Activated CD8-positive, alpha-beta memory T cell treated with anti-CD3 and anti-CD28 coated beads, Interleukin-2, amount 50 U/mL, for 24 hours (primary cell): Measurements from ENCODE around the gene PCGF3.
"Not testable (repeated sequence)": the region's sequence is repeated elsewhere in the genome, so short reads cannot be mapped to it uniquely, and the experiment has no call there.

Source experiments
- DNase-seq: peaks from one replicate; pipeline ENCODE4 v3.0.0-alpha.2; 2020; ENCODE audit errors: extremely low read depth

PCGF3 gene

DNA sequence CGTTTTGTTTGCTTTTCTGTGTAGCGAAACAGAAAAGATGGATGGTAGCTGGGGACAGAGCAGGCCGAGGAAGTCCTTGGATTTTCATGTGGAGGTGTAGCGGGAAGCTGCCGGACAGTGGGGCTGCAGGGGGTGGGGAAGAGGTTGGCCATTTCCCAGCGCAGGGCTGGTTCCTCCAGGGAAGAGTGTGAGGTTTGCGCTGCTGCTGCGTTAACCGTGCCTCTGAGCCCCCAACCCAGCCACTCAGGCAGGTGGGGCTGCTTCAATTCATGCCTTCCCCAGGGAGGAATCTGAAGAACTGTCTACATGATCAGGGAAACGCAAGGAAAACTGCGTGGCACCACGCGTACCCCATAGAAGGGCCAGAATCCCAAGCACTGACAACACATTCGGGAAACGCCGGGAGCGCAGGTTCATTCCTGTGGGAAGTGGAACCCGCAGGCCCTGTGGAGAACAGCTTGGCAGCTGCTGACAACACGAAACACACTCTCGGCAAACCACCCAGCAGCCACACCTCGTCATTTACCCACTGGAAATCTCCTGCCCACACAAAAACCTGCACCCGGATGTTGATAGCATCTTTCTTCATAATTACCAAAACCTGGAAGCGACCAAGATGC, 57.7 kb downstream of the PCGF3 start:
- no peak for DNase-seq

GRCh38 chr4:763922-764321, 58.3 kb downstream of the PCGF3 start:
- DNase-seq: no peak

- no peak for DNase-seq
These were observed 59.0 kb downstream of the PCGF3 start for GRCh38 chr4:764405-765169.

DNA sequence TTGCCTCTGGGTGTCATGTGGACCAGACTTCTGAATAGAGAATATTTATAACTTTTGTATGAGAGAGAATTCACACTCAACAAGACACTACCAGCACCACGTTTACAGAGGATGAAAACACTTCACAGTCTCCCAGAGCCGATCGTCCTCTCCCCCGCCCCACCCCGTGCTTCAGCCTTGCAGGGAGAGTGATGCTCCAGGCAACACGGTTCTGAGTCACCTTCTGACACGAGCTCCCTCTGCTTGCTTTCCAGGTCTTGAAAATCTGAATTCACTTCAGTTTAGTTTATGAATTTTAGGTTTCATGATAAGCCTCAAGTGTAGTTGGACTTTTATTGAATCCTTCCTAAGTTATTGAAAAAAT, 60.5 kb downstream of the PCGF3 start:
- no peak for DNase-seq

DNA sequence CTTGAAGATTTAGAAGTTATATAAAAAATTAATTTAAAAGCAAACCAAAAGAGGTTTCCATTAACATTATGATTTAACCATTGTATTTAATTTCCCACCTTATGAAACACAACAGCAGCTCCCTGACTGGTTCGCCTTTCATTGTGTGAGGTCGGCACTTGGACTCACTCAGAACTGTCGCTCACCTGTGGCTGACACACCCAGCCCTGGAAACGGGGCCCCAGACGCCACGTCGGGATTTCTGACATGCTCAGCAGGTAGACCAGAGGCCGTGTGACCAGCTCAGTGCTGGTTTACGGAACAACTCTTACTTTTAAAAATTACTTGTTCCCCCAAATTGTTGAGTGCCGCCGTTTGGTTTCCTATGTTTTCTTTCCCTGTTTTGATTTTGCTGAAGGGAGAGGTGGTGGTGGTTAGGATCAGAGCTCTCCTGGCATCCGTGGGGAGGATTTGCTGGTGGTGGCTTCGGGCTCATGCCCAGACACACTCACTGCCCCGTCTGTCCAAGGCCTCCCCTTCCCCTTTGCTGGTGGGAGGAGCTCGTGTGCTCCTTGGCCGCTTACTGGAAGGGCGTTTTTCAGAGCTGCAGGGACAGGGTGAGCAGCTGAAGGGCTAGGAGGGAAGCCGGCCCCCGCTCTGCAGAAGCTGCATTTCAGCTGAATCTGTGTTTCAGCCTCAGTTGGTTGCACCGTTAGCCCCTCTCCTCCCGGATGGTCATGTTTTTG, 61.1 kb downstream of the PCGF3 start:
- no peak for DNase-seq

DNA sequence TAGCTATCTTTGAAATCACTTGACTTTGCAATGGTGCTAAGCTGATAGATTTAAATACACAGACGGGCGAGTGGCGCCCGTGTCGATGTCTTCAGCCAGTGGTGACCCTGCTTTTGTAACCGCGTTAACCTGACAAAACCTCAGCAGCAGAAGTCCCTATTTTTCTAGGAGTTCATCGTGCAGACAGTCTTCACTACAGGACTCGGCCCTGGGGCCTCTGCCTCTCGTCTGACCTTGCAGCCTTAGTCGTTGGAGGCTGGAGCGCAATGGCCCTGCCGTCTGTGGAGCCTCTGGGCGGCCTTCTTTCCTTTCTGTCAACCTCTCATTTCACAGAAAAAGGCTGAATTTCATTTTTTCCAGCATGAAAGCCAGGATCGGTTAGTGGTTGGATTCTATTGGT, 62.4 kb downstream of the PCGF3 start:
- DNase-seq: no peak

DNA sequence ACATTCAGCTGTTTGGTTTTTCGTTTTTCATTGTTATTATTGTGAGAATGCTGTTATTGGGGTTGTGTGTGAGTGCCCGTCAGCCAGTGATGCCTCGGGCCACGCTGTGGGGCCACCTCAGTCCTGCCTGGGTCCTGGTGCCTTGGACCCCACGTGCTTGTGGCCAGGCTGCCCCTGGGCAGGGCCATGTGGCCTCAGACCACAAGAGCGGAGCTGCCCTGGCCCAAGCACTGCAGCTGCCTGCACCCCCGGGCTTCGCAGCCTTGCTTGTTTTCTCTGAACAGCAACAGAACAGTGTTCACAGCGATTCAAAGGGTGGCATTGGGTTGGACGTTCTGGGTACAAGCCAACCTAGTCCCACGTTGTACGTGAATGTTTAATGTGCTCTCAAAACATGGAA, 63.4 kb downstream of the PCGF3 start:
- DNase-seq: no peak

GRCh38 chr4:769511-769910, 63.9 kb downstream of the PCGF3 start:
- DNase-seq: no peak

GRCh38 chr4:770022-770421, 64.4 kb downstream of the PCGF3 start:
- DNase-seq: no peak

GRCh38 chr4:771464-771863, 65.8 kb downstream of the PCGF3 start:
- no peak for DNase-seq

GRCh38 chr4:772118-772517, 66.5 kb downstream of the PCGF3 start:
- DNase-seq: no peak

GRCh38 chr4:772776-773175, 67.1 kb downstream of the PCGF3 start:
- no peak for DNase-seq

- DNase-seq: no peak
These were observed 67.6 kb downstream of the PCGF3 start for GRCh38 chr4:773214-773613.

DNA sequence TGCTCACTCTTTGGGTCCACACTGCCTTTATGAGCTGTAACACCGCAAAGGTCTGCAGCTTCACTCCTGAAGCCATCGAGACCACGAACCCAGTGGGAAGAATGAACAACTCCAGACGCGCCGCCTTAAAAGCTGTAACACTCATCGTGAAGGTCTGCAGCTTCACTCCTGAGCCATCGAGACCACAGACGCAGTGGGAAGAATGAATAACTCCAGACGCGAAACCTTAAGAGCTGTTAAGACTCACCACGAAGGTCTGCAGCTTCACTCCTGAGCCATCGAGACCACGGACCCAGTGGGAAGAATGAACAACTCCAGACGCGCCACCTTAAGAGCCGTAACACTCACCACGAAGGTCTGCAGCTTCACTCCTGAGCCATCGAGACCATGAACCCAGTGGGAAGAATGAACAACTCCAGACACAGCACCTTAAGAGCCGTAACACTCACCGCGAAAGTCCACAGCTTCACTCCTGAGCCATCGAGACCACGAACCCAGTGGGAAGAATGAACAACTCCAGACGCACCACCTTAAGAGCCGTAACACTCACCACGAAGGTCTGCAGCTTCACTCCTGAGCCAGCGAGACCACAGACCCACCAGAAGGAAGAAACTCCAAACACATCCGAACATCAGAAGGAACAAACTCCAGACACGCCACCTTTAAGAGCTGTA, 68.9 kb downstream of the PCGF3 start:
- not testable (repeated sequence) for DNase-seq

DNA sequence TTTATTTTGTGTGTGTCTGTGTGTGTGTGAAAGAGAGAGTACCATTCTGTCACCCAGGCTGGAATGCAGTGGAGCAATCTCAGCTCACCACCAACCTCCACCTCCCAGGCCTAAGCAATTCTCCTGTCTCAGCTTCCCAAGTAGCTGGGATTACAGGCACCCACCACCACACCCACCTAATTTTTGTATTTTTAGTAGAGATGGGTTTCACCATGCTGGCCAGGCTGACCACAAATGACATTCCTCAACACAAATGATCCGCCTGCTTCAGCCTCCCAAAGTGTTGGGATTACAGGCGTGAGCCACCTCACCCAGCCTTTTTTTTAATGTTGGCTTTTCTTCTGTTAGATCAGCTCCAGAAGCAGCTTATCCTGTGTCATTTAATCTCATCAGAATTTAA, 69.9 kb downstream of the PCGF3 start:
- not testable (repeated sequence) for DNase-seq

DNA sequence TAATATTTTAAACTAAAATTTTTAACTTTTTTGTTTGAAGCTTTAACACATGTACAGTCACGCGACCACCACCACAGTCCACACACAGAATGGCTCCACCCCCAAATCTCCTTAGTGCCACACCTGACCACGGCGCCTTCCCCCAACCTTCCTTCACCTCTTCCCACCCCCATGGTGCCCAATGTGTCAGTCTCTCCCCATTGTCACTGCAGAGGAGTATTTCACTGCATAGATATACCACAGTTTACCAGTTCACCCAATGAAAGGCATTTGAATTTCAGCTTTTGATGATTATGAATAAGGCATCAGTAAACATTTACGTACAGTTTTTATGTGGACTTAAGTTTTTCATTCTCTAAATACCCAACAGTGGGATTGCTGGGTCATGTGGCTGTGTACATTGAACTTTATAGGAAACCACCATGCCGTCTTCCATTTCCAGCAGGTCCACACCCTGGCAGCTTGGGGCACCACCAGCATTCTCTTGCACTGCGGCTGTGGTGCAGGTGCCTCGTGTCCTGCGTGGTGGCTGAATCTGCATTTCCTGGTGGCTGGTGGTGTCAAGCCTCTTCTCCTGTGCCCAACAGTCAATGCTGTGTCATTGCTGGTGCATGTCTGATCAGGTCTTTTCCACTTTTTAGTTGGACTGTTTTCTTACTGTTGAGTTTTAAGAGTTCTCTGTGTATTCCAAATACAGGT, 71.3 kb downstream of the PCGF3 start:
- no peak for DNase-seq

- no peak for DNase-seq
These were observed 72.1 kb downstream of the PCGF3 start for GRCh38 chr4:777520-778262.

DNA sequence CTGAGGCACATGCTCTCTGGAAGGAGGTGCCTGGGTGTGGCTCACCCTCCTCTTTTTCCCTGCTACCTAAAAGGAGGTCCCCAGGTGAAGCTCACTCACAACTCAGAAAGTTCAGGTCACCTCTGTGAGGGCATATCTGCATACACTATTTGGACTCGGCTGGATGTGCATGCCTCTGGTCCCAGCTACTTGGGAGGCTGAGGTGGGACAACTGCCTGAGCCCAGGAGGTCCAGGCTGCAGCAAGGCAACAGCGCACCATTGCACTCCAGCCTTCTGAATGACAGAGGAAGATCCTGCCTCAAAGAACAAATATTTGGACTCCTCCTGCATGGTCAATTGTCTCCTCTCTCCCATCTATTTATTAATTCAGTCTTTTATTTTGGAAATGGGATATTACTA, 73.9 kb downstream of the PCGF3 start:
- no peak for DNase-seq

DNA sequence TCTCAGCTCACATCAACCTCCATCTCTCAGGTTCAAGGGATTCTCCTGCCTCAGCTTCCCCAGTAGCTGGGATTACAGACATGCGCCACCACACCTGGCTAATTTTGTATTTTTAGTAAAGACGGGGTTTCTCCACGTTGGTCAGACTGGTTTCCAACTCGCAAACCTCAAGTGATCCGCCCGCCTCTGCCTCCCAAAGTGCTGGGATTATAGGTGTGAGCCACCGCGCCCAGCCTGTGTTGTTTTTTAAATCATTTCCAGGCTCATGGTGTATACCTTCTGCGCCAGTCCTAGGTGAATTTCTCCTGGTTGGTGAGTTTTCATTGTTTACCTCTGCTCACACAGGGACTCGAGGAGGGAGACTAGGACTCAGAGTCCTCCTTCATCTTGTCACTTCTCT, 74.6 kb downstream of the PCGF3 start:
- DNase-seq: not testable (repeated sequence)

DNA sequence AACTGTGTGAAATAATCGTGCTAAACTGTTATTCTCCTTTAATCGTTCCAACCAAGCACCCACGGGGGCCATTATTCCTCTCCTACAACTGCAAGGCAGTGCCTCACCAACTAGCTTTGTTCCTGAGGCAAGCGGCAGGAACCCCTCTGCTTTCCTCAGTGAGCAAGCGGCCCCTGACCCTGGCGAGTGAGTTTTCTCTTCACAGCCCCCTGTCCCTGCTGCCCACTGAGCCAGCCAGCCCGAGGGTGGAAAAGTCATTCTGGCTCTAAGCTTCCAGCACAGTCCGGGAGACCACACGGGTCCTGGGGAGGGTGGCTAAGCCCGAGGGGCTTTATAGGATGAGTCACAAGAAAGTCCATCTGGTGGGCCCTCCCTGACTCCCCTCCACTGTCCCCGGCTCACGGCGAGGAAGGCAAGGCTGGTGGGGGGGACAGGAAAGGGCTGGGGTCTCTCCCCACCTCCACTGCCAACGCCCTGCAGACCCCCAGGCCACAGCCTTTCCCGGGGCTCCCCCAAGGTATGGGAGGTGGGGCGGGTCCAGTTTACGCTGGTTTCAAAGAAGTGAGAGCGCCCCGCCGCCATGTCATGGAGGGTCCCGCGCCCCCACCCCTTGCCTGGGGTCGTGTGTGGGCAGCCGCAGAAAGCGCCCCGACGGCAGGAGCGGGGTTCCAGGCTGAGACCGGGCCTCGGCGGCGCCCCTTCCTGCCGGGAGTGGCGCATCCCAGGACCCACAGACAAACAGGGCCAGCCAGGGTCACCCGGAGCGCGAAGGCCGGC, 75.3 kb downstream of the PCGF3 start:
- DNase-seq: no peak
